Cardiac fibroblast (primary cell): Measurements from ENCODE around the gene FAM13A.
"Not testable (repeated sequence)": the region's sequence is repeated elsewhere in the genome, so short reads cannot be mapped to it uniquely, and the experiment has no call there.

Source experiments
- DNase-seq, 2 donors: peaks; one replicate each; pipeline versions ENCODE4 v3.0.0 to v3.0.0-alpha.2; 2010; ENCODE audit warnings: low read depth in 2 of 2
- H3K4me3 ChIP-seq, 2 donors: replicated peaks in 1 of 2; 1 replicate in 1 of 2; 2 replicates in 1 of 2; pipeline ENCODE4 v1.5.1; 2011; ENCODE audit warnings: low read depth in 2 of 2, low read length in 2 of 2, mild to moderate bottlenecking in 2 of 2, moderate library complexity in 1 of 2
- TF ChIP-seq, protein P1 (sequence below): IDR thresholded peaks from one replicate; pipeline ENCODE4 v1.5.1; 2011; ENCODE audit warnings: low read depth, mild to moderate bottlenecking, low read length, inconsistent platforms

Gene FAM13A

DNA sequence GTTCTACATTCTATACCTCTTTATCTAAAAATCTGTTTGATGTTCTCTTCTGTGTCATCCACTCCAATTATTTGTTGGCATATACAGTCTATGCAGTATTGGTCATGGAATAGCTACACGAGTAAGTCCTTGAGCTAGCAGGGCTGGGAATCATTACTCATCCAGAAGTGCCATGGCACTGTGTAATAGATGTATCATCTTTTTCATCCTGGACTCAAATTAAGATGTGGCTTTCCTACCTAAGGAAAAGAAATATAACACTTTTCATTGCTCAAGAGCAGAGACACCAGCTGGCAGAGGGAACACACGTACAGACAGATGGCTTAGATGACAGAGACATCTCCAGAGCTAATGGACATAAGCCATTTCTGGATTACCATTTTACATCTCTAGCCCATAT lies 159.8 kb downstream of the FAM13A start:
- TF ChIP-seq, protein P1, sequence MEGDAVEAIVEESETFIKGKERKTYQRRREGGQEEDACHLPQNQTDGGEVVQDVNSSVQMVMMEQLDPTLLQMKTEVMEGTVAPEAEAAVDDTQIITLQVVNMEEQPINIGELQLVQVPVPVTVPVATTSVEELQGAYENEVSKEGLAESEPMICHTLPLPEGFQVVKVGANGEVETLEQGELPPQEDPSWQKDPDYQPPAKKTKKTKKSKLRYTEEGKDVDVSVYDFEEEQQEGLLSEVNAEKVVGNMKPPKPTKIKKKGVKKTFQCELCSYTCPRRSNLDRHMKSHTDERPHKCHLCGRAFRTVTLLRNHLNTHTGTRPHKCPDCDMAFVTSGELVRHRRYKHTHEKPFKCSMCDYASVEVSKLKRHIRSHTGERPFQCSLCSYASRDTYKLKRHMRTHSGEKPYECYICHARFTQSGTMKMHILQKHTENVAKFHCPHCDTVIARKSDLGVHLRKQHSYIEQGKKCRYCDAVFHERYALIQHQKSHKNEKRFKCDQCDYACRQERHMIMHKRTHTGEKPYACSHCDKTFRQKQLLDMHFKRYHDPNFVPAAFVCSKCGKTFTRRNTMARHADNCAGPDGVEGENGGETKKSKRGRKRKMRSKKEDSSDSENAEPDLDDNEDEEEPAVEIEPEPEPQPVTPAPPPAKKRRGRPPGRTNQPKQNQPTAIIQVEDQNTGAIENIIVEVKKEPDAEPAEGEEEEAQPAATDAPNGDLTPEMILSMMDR = no peak
- DNase-seq = peak in 1 of 2 donors; percentile 10
- no peak overlapping the region for H3K4me3 ChIP-seq

DNA sequence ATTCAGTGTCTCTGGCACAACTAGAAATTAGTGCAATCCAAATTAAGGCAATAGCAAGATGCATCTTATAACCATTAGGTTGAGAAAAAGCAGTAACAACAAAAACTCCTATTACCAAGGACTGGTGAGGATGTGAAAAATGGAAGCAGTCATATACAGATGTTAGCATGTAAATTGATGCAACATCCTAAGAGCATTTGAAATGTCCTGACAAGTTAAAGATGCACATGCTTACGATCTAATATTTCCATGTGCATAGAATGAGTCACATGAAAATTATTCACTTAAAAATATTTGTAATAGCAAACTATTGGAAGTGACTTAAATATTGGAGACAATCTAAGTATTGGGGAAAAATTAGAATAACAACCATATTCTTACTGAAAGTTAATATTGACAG lies 163.0 kb downstream of the FAM13A start:
- DNase-seq = peak in 1 of 2 donors; percentile 38
- no peak overlapping the region for H3K4me3 ChIP-seq
- TF ChIP-seq, protein P1 = no peak

DNA sequence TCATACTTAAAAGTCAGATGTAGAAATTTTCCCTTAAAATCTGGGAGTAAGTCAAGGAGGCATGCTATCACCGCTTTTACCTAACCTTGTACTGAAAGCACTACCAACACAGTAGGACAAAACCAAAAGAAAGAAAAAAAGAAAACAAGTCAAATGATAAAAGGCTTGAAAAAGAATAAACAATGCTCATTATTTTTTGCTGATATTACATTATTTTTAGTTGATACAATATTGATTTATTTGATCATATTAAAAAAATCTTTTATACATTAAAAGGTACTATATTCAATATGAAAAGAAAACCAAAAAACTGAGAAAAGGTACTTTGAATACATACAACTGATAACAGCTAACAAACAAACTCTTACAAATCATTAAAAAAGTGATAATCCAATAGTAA lies 164.3 kb downstream of the FAM13A start:
- no peak for DNase-seq
- H3K4me3 ChIP-seq = no peak overlapping the region
- TF ChIP-seq, protein P1 = no peak

DNA sequence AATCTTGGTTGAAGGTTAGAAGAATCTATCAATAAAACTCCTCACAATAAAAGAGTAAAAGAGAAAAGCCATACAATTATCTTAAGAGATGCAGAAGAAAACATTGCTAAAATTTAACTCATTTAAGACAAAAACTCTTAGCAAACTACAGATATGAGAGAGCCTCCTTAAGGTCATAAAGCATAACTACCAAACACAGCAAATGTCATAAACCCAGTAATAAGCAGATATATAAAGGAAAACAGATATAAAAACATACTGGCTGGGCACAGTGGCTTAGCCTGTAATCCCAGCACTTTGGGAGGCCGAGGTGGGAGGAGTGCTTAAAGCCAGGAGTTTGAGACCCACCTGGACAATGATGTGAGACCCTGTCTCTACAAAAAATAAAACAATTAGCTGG lies 165.3 kb downstream of the FAM13A start:
- TF ChIP-seq, protein P1 = no peak
- H3K4me3 ChIP-seq = no peak overlapping the region
- DNase-seq = no peak

DNA sequence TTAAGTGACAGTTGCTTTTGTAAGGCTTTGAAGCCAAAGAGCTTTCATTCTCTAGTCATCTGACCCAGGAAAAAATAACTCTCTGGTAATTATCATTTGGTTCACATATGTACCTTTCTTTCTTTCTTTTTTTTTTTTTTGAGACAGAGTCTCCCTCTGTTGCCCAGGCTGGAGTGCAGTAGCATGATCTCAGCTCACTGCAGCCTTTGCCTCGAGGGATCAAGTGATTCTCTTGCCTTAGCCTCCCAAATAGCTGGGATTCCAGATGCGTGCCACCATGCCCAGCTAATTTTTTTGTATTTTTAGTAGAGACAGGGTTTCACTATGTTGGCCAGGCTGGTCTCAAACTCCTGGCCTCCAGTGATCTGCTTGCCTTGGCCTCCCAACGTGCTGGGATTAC lies 169.6 kb downstream of the FAM13A start:
- not testable (repeated sequence) for H3K4me3 ChIP-seq, DNase-seq

DNA sequence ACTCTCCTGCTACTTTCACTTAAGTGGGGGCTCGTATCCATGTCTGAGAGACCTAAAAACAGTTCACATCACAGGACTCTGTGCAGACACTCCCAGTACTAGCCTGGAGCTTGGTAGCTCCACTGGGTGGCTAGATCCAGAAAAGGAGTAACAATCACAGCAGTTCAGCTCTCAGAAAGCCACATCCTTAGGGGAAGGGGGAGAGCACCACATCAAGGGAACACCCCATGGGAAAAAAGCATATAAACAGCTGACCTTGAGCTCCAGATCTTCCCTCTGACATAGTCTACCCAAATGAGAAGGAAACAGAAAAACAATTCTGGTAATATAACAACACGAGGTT lies 175.8 kb downstream of the FAM13A start:
- peak in 1 of 2 donors; percentile 8 for DNase-seq
- TF ChIP-seq, protein P1 = no peak
- no peak overlapping the region for H3K4me3 ChIP-seq

DNA sequence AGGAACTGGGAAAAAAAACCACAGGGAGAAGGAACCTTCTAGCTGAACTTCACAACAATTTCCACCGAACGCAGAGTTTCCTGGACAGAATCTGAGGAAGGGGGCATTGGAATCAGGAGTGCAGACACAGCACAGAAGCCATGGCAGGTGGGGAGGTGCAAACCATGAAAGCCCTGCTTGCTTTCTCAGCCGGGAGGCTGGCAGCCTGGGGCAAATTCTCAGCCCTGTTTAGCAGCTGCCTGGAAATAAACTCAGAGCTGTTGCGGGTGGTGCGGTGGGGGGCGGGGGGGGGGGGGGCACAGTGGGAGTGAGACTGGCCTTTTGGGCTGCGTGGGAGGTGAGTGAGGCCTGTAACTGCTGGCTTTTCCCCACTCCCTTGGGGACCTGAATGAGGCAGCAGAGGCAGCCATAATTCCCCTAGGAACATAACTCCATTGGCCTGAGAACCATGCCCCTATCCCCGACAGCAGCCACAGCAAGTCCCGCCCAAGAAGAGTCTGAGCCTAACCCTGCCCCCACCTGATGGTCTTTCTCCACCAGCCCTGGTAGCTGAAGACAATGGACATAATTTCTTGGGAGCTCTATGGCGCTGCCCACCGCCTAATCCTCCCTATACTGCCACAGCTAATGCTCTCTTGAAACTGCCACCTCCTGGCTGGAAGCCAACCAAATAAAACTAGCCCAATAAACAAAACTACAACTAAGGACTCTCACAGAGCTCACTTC lies 176.3 kb downstream of the FAM13A start:
- TF ChIP-seq, protein P1 = no peak
- H3K4me3 ChIP-seq = no peak overlapping the region
- no peak for DNase-seq
